Vagina (tissue), 2 donors: ENCODE measurements around the gene VSIG8. TPM values are rescaled to one million over a fixed set of nuclear protein-coding genes. Genes with fewer than 3 reads are reported as not detected.
A peak's percentile ranks its signal among the peaks of the same experiment; 100 is the strongest.

Source experiments
- DNase-seq, 2 donors: peaks; one replicate each; pipeline ENCODE4 v3.0.0-alpha.2; 2017; ENCODE audit errors: extremely low spot score in 2 of 2
- H3K27ac ChIP-seq: fragments of 200-600 bp; sonication (generic); one replicate; pipeline ENCODE4 v1.5.1; 2019
- H3K27me3 ChIP-seq: fragments of 200-600 bp; sonication (generic); one replicate; pipeline ENCODE4 v1.5.1; 2019
- H3K36me3 ChIP-seq, 2 donors: fragments of 200-600 bp; sonication (generic); one replicate each; pipeline ENCODE4 v1.5.1; 2017 to 2019
- H3K4me1 ChIP-seq: fragments of 200-600 bp; sonication (generic); one replicate; pipeline ENCODE4 v1.5.1; 2019
- H3K4me3 ChIP-seq, 2 donors: fragments of 200-600 bp; sonication (generic); 1 replicate in 1 of 2; 2 replicates in 1 of 2; pipeline ENCODE4 v1.5.1; 2016 to 2019
- H3K9me3 ChIP-seq: fragments of 200-600 bp; sonication (generic); one replicate; pipeline ENCODE4 v1.5.1; 2019
- POLR2A ChIP-seq, 2 donors: fragments of 450-650 bp; IDR thresholded peaks; one replicate each; pipeline ENCODE4 v1.6.1; 2017; ENCODE audit warnings: antibody characterized with exemption in 2 of 2, mild to moderate bottlenecking in 2 of 2, moderate library complexity in 2 of 2
- POLR2AphosphoS5 ChIP-seq, 2 donors: sonication (generic); formaldehyde crosslinking; IDR thresholded peaks; one replicate each; pipeline ENCODE4 v1.9.0; 2017; ENCODE audit warnings: antibody characterized with exemption in 2 of 2, mild to moderate bottlenecking in 2 of 2, low read depth in 1 of 2; ENCODE audit not compliant: insufficient read depth in 1 of 2
- intact Hi-C: fragments of 100-400 bp; cut with DNase I; formaldehyde crosslinking; loops from one replicate; pipeline ENCODE4 v1.15.1; 2023
- total RNA-seq: library from RNA; depleted of rRNA; stranded (reverse); fragments of >200 nt; gene quantifications from one replicate; pipeline ENCODE4 v1.2.3, GENCODE V29; 2016
- TF ChIP-seq, protein P1 (sequence below), 3 experiments: fragments of 450-650 bp in 2 of 3; fragments of 200-600 bp in 1 of 3; sonication (generic) in 1 of 3; IDR thresholded peaks; one replicate each; pipeline ENCODE4 v1.5.1; 2017 to 2019; ENCODE audit warnings: antibody characterized with exemption in 3 of 3, mild to moderate bottlenecking in 2 of 3, moderate library complexity in 2 of 3

VSIG8 gene
- total RNA-seq, 1 donor from 2014 or later = not detected

- peak overlapping the region; percentile 63 to 87 for H3K4me3 ChIP-seq
- peak overlapping the region; percentile 92 for H3K27ac ChIP-seq
- H3K27me3 ChIP-seq = no peaks in the 10 kb centered on the region
- TF ChIP-seq POLR2AphosphoS5 (IDR thresholded peaks at IDR 0.05; ENCODE audit: insufficient read depth in 1 of 2, low read depth in 1 of 2) = no peak
- TF ChIP-seq, protein P1, sequence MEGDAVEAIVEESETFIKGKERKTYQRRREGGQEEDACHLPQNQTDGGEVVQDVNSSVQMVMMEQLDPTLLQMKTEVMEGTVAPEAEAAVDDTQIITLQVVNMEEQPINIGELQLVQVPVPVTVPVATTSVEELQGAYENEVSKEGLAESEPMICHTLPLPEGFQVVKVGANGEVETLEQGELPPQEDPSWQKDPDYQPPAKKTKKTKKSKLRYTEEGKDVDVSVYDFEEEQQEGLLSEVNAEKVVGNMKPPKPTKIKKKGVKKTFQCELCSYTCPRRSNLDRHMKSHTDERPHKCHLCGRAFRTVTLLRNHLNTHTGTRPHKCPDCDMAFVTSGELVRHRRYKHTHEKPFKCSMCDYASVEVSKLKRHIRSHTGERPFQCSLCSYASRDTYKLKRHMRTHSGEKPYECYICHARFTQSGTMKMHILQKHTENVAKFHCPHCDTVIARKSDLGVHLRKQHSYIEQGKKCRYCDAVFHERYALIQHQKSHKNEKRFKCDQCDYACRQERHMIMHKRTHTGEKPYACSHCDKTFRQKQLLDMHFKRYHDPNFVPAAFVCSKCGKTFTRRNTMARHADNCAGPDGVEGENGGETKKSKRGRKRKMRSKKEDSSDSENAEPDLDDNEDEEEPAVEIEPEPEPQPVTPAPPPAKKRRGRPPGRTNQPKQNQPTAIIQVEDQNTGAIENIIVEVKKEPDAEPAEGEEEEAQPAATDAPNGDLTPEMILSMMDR (IDR thresholded peaks at IDR 0.05) = no peak
- TF ChIP-seq POLR2A (IDR thresholded peaks at IDR 0.05) = no peak
- H3K4me1 ChIP-seq = peaks cover 37% of the 10 kb centered on the region
- H3K36me3 ChIP-seq = no peaks in the 10 kb centered on the region
- DNase-seq = no peak
- intact Hi-C loops = no loop called here
- no peaks in the 10 kb centered on the region for H3K9me3 ChIP-seq
Measured at GRCh38 chr1:159854116-159854692, 8.3 kb downstream of the VSIG8 start.

- no peaks in the 10 kb centered on the region for H3K27me3 ChIP-seq
- peaks cover 30% of the 10 kb centered on the region for H3K4me1 ChIP-seq
- intact Hi-C loops = no loop called here
- no peaks in the 10 kb centered on the region for H3K36me3 ChIP-seq
- TF ChIP-seq, protein P1 (IDR thresholded peaks at IDR 0.05) = no peak
- no peak for TF ChIP-seq POLR2A (IDR thresholded peaks at IDR 0.05)
- TF ChIP-seq POLR2AphosphoS5 (IDR thresholded peaks at IDR 0.05; ENCODE audit: insufficient read depth in 1 of 2, low read depth in 1 of 2) = no peak
- peak overlapping the region; percentile 63 to 87 for H3K4me3 ChIP-seq
- no peaks in the 10 kb centered on the region for H3K9me3 ChIP-seq
- DNase-seq = no peak
- peak overlapping the region; percentile 92 for H3K27ac ChIP-seq
Measured at GRCh38 chr1:159853417-159854115, 8.9 kb downstream of the VSIG8 start.

GRCh38 chr1:159851407-159851806, 11.1 kb downstream of the VSIG8 start:
- Histone ChIP-seq H3K27me3 (no peaks in the 10 kb centered on the region), H3K9me3 (no peaks in the 10 kb centered on the region), H3K4me3 (no peak overlapping the region), H3K27ac (no peak overlapping the region), H3K36me3 (no peaks in the 10 kb centered on the region), H3K4me1 (peaks cover 30% of the 10 kb centered on the region)
- intact Hi-C loops = no loop called here
- TF ChIP-seq, protein P1 (IDR thresholded peaks at IDR 0.05) = no peak
- no peak for TF ChIP-seq POLR2AphosphoS5 (IDR thresholded peaks at IDR 0.05; ENCODE audit: insufficient read depth in 1 of 2, low read depth in 1 of 2)
- no peak for TF ChIP-seq POLR2A (IDR thresholded peaks at IDR 0.05)
- no peak for DNase-seq

DNA sequence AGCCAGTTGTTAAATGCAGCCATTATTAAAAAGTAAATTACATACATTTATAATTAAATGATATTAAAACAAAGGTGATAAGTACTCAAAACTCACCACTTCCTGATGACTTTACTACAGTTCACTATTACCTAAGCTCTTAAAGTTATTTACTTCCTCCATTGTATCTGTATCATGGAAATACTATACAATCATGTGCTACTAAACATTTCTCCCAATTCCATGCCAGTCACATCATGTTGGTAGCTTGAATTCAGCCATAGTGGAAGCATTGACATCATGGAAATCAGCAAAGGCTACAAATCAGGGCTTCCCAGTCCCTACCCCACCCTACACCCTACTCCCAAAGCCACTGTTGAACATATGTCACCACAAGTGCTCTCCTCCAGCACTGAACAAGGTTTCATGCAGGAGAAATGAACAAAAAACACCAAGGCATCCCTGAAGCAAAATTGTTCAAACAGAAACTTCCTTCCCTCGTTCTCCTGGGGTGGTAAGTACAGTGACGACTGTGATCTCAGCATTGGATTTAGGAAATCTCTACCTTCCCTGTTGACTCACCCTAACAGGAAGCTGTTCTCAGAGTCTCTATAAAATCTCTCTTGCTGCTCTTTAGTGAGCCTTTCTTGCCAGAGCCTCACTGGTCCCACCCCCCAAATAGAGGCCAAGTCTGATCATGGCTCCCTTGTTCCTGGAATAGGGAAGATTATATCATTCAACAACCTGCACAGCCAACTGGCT, 12.7 kb downstream of the VSIG8 start:
- Histone ChIP-seq H3K4me3 (no peak overlapping the region), H3K4me1 (peaks cover 19% of the 10 kb centered on the region), H3K27me3 (no peaks in the 10 kb centered on the region), H3K36me3 (no peaks in the 10 kb centered on the region), H3K9me3 (no peaks in the 10 kb centered on the region), H3K27ac (peak overlapping the region; percentile 21)
- intact Hi-C loops = no loop called here
- DNase-seq = no peak
- TF ChIP-seq POLR2AphosphoS5 (IDR thresholded peaks at IDR 0.05; ENCODE audit: insufficient read depth in 1 of 2, low read depth in 1 of 2) = no peak

GRCh38 chr1:159848326-159848725, 14.1 kb downstream of the VSIG8 start:
- Histone ChIP-seq H3K4me1 (peaks cover 13% of the 10 kb centered on the region), H3K4me3 (no peak overlapping the region), H3K27me3 (no peaks in the 10 kb centered on the region), H3K36me3 (no peaks in the 10 kb centered on the region), H3K27ac (no peak overlapping the region), H3K9me3 (no peaks in the 10 kb centered on the region)
- DNase-seq = no peak
- intact Hi-C loops = no loop called here
- TF ChIP-seq, protein P1 (IDR thresholded peaks at IDR 0.05) = no peak
- no peak for TF ChIP-seq POLR2AphosphoS5 (IDR thresholded peaks at IDR 0.05; ENCODE audit: insufficient read depth in 1 of 2, low read depth in 1 of 2)
- no peak for TF ChIP-seq POLR2A (IDR thresholded peaks at IDR 0.05)
